ENCODE results near the gene GLG1. TPM values are rescaled to one million over a fixed set of nuclear protein-coding genes. Genes with fewer than 3 reads are reported as not detected.

GLG1 gene
- total RNA-seq, 1 experiment from 2014 or later, result 237 TPM

DNA sequence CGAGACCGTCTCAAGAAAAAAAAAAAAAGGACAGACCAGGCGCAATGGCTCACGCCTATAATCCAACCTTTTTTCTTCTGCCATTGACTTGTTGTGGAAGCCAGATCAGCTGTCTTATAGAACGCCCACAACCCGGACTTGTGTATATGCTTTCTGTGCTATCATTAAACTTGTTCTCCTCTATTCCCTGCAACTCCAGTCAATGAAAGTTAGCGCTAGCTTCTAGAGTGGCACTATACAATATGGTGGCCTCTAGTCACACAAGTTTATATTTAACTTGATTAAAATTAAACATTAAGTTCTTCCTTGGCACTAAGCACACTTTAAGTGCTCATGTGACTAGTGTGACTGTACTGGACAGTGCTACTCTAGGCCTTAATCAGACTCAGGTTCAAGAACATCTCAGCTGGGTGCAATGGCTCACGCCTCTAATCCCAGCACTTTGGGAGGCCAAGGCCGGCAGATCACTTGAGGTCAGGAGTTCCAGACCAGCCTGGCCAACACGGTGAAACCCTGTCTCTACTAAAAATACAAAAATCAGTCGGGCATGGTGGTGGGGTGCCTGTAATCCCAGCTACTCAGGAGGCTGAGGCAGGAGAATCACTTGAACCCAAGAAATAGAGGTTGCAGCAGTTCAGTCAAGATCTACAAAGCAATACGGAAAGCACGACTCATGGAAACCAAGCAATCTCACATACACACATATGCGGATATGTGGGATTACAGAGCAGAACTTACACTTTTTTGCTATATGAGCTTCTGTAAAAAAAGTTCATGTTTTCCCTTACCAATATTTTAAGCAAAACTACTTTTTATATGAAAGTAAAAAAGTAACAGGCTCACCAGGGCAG, 18.8 kb upstream of the GLG1 start:
- no peak overlapping the region for H3K4me3 ChIP-seq (replicated peaks in 1 of 2; ENCODE audit: low read depth in 1 of 2, low read length in 2 of 2)
- no peaks in the 10 kb centered on the region for H3K4me1 ChIP-seq (ENCODE audit: control insufficient read depth in 1 of 2, insufficient read depth in 2 of 2, low read length in 2 of 2)
- ChIA-PET POLR2A (no interaction called here), CTCF (no interaction called here), RAD21 (ENCODE audit: low non-redundant PET in 1 of 2, low total read pairs in 2 of 2, uncharacterized antibody in 2 of 2, unreplicated experiment in 2 of 2) (no interaction called here)
- TF ChIP-seq, protein P1, sequence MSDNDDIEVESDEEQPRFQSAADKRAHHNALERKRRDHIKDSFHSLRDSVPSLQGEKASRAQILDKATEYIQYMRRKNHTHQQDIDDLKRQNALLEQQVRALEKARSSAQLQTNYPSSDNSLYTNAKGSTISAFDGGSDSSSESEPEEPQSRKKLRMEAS (IDR thresholded peaks at IDR 0.05), result no peak
- TF ChIP-seq ZNF274 (IDR thresholded peaks at IDR 0.05; ENCODE audit: low read depth, low read length), result no peak
- TF ChIP-seq CBX3 (IDR thresholded peaks at IDR 0.05; ENCODE audit: low read depth), result no peak
- TF ChIP-seq CEBPB (IDR thresholded peaks at IDR 0.05; ENCODE audit: low read depth), result no peak
- no peak for TF ChIP-seq POLR2A (IDR thresholded peaks at IDR 0.05; ENCODE audit: borderline replicate concordance, extremely low read depth, insufficient read depth, insufficient read length)
- TF ChIP-seq EGR1 (IDR thresholded peaks at IDR 0.05; ENCODE audit: low read depth), result no peak
- no peak for TF ChIP-seq ZFX (IDR thresholded peaks at IDR 0.05)
- no peak for TF ChIP-seq ELF1 (IDR thresholded peaks at IDR 0.05; ENCODE audit: borderline replicate concordance, low read depth)
- no peak for TF ChIP-seq JUND (IDR thresholded peaks at IDR 0.05)
- TF ChIP-seq EZH2 (IDR thresholded peaks at IDR 0.05), result no peak
- no peak for TF ChIP-seq EZH2phosphoT487 (IDR thresholded peaks at IDR 0.05; ENCODE audit: borderline replicate concordance)
- no peak for TF ChIP-seq SIN3A (IDR thresholded peaks at IDR 0.05; ENCODE audit: low read depth)
- no peak for TF ChIP-seq TCF7L2 (IDR thresholded peaks at IDR 0.05; ENCODE audit: borderline replicate concordance, extremely low read depth, insufficient read depth, insufficient read length)
- TF ChIP-seq, protein P2, sequence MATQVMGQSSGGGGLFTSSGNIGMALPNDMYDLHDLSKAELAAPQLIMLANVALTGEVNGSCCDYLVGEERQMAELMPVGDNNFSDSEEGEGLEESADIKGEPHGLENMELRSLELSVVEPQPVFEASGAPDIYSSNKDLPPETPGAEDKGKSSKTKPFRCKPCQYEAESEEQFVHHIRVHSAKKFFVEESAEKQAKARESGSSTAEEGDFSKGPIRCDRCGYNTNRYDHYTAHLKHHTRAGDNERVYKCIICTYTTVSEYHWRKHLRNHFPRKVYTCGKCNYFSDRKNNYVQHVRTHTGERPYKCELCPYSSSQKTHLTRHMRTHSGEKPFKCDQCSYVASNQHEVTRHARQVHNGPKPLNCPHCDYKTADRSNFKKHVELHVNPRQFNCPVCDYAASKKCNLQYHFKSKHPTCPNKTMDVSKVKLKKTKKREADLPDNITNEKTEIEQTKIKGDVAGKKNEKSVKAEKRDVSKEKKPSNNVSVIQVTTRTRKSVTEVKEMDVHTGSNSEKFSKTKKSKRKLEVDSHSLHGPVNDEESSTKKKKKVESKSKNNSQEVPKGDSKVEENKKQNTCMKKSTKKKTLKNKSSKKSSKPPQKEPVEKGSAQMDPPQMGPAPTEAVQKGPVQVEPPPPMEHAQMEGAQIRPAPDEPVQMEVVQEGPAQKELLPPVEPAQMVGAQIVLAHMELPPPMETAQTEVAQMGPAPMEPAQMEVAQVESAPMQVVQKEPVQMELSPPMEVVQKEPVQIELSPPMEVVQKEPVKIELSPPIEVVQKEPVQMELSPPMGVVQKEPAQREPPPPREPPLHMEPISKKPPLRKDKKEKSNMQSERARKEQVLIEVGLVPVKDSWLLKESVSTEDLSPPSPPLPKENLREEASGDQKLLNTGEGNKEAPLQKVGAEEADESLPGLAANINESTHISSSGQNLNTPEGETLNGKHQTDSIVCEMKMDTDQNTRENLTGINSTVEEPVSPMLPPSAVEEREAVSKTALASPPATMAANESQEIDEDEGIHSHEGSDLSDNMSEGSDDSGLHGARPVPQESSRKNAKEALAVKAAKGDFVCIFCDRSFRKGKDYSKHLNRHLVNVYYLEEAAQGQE (IDR thresholded peaks at IDR 0.05; ENCODE audit: low read depth), result no peak
- TF ChIP-seq YY1 (IDR thresholded peaks at IDR 0.05; ENCODE audit: extremely low read depth, insufficient replicate concordance, low read depth, low read length), result no peak
- TF ChIP-seq, protein P3, sequence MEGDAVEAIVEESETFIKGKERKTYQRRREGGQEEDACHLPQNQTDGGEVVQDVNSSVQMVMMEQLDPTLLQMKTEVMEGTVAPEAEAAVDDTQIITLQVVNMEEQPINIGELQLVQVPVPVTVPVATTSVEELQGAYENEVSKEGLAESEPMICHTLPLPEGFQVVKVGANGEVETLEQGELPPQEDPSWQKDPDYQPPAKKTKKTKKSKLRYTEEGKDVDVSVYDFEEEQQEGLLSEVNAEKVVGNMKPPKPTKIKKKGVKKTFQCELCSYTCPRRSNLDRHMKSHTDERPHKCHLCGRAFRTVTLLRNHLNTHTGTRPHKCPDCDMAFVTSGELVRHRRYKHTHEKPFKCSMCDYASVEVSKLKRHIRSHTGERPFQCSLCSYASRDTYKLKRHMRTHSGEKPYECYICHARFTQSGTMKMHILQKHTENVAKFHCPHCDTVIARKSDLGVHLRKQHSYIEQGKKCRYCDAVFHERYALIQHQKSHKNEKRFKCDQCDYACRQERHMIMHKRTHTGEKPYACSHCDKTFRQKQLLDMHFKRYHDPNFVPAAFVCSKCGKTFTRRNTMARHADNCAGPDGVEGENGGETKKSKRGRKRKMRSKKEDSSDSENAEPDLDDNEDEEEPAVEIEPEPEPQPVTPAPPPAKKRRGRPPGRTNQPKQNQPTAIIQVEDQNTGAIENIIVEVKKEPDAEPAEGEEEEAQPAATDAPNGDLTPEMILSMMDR (IDR thresholded peaks at IDR 0.05 in 2 of 3, conservative IDR thresholded peaks at IDR 0.05 in 1 of 3; ENCODE audit: borderline replicate concordance in 1 of 3, insufficient read depth in 1 of 3, low read depth in 2 of 3, low read length in 2 of 3), result no peak
- TF ChIP-seq POLR2AphosphoS5 (IDR thresholded peaks at IDR 0.05; ENCODE audit: low read depth, low read length), result no peak
- no peak for TF ChIP-seq RAD21 (IDR thresholded peaks at IDR 0.05; ENCODE audit: low read depth)
- TF ChIP-seq, protein P4, sequence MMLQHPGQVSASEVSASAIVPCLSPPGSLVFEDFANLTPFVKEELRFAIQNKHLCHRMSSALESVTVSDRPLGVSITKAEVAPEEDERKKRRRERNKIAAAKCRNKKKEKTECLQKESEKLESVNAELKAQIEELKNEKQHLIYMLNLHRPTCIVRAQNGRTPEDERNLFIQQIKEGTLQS (IDR thresholded peaks at IDR 0.05), result no peak
- no peak for TF ChIP-seq FOSL1 (IDR thresholded peaks at IDR 0.05; ENCODE audit: low read depth)
- H3K9me2 ChIP-seq (ENCODE audit: insufficient read depth), result no peaks in the 10 kb centered on the region
- intact Hi-C loops (cut with micrococcal nuclease), result no loop called here
- DNase-seq (ENCODE audit: low read depth, low spot score), result no peak
- no peaks in the 10 kb centered on the region for H3K9me3 ChIP-seq (ENCODE audit: control insufficient read depth in 1 of 2, insufficient read depth in 1 of 2, low read depth in 1 of 2, low read length in 2 of 2)
- H2AFZ ChIP-seq (ENCODE audit: low read depth, low read length, poor library complexity, severe bottlenecking), result no peak overlapping the region
- no peak for ATAC-seq
- H4K20me1 ChIP-seq (ENCODE audit: insufficient read depth), result peaks cover 10% of the 10 kb centered on the region; the same call in 1 of the 2 replicates
- no peaks in the 10 kb centered on the region for H3K27me3 ChIP-seq (ENCODE audit: insufficient read depth, low read length)
- peaks cover 61% of the 10 kb centered on the region for H3K79me2 ChIP-seq (ENCODE audit: insufficient read depth, low read length)
- H3K27ac ChIP-seq (ENCODE audit: low read depth, low read length), result no peak overlapping the region
- peaks cover 62 to 75% of the 10 kb centered on the region in 2 experiments for H3K36me3 ChIP-seq (ENCODE audit: control insufficient read depth in 1 of 2, insufficient read depth in 2 of 2, low read length in 2 of 2)
- H3K9ac ChIP-seq (ENCODE audit: low read length), result no peak overlapping the region
- no peak overlapping the region for H3K4me2 ChIP-seq (ENCODE audit: low read length)
- no TSS peak for BruUV-seq (replicated peaks)
